GF-D8 (cell line): Measurements from ENCODE around the gene NDUFC2.
"Not testable (repeated sequence)": the region's sequence is repeated elsewhere in the genome, so short reads cannot be mapped to it uniquely, and the experiment has no call there.

Experiments
- DNase-seq: peaks from one replicate; lab custom pipeline; 2025; lab: John Stamatoyannopoulos, UW

The NDUFC2 gene

GRCh38 chr11:78079232-78080083, at the start of gene NDUFC2:
TSS of gene NDUFC2 (minus strand) at chr11:78079862. CDS start at chr11:78079744, 118 bp downstream.
- peak; percentile 57 for DNase-seq

- no peak for DNase-seq
Measured at GRCh38 chr11:78127403-78127802, 47.7 kb upstream of the NDUFC2 start.

- no peak for DNase-seq
Measured at GRCh38 chr11:78112582-78113275, 33.1 kb upstream of the NDUFC2 start.

- DNase-seq = no peak
Measured at GRCh38 chr11:78111298-78111697, 31.6 kb upstream of the NDUFC2 start.

GRCh38 chr11:78110830-78111229, 31.2 kb upstream of the NDUFC2 start:
- DNase-seq = no peak

- no peak for DNase-seq
Measured at GRCh38 chr11:78110351-78110750, 30.7 kb upstream of the NDUFC2 start.

GRCh38 chr11:78109081-78110015, 29.7 kb upstream of the NDUFC2 start:
- no peak for DNase-seq

- DNase-seq = no peak
Measured at GRCh38 chr11:78100676-78101472, 21.2 kb upstream of the NDUFC2 start.

GRCh38 chr11:78100261-78100660, 20.6 kb upstream of the NDUFC2 start:
- DNase-seq = no peak

GRCh38 chr11:78099666-78100065, 20.0 kb upstream of the NDUFC2 start:
- DNase-seq = no peak

- DNase-seq = no peak
Measured at GRCh38 chr11:78097666-78098385, 18.2 kb upstream of the NDUFC2 start.

- no peak for DNase-seq
Measured at GRCh38 chr11:78094250-78094649, 14.6 kb upstream of the NDUFC2 start.

GRCh38 chr11:78086521-78087074, 6.9 kb upstream of the NDUFC2 start:
- not testable (repeated sequence) for DNase-seq

- DNase-seq = no peak
Measured at GRCh38 chr11:78085972-78086371, 6.3 kb upstream of the NDUFC2 start.

- not testable (repeated sequence) for DNase-seq
Measured at GRCh38 chr11:78084506-78084905, 4.8 kb upstream of the NDUFC2 start.

- no peak for DNase-seq
Measured at GRCh38 chr11:78083021-78083420, 3.4 kb upstream of the NDUFC2 start.

GRCh38 chr11:78082146-78082545, 2.5 kb upstream of the NDUFC2 start:
- DNase-seq = no peak

GRCh38 chr11:78081583-78081982, 1.9 kb upstream of the NDUFC2 start:
- DNase-seq = no peak

- DNase-seq = peak; percentile 91
Measured at GRCh38 chr11:78080818-78081495, 1.3 kb upstream of the NDUFC2 start.
